ENCODE results near the gene MSMO1.

DNA sequence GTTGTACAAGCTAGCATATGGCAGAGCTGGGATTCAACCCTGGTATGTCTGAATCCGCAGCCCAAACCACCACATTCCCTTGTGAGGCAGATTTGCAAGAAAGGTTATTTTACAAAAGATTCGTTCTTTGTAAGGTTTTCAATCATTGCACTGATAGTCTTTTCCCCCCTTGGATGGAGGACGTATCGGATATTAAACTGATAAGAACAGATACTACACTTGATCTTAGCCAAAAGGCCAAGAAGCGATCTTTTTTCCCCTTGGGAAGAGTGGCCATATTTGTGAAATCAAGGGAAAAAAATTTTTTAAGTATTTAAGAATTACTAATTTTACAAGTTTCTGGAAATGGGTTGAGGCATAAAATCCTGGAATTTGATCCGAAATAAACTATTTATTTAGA, 34.4 kb upstream of the MSMO1 start:
- TF ChIP-seq, protein P1, sequence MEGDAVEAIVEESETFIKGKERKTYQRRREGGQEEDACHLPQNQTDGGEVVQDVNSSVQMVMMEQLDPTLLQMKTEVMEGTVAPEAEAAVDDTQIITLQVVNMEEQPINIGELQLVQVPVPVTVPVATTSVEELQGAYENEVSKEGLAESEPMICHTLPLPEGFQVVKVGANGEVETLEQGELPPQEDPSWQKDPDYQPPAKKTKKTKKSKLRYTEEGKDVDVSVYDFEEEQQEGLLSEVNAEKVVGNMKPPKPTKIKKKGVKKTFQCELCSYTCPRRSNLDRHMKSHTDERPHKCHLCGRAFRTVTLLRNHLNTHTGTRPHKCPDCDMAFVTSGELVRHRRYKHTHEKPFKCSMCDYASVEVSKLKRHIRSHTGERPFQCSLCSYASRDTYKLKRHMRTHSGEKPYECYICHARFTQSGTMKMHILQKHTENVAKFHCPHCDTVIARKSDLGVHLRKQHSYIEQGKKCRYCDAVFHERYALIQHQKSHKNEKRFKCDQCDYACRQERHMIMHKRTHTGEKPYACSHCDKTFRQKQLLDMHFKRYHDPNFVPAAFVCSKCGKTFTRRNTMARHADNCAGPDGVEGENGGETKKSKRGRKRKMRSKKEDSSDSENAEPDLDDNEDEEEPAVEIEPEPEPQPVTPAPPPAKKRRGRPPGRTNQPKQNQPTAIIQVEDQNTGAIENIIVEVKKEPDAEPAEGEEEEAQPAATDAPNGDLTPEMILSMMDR (conservative IDR thresholded peaks at IDR 0.05; ENCODE audit: low read depth in 2 of 2) = no peak
- no peak for TF ChIP-seq POLR2AphosphoS5 (IDR thresholded peaks at IDR 0.05; ENCODE audit: low read depth)
- TF ChIP-seq JUNB (IDR thresholded peaks at IDR 0.05; ENCODE audit: unreplicated experiment) = no peak

Data from GM23338 (cell line).